Measurements from ENCODE around the gene SKAP1. TPM values are rescaled to one million over a fixed set of nuclear protein-coding genes. Genes with fewer than 3 reads are reported as not detected.

Gene SKAP1
- total RNA-seq, 1 donor from 2014 or later, result not detected

GRCh38 chr17:48384164-48384563 is 45.9 kb downstream of the SKAP1 start:
- Mint-ChIP-seq H3K4me3 (ENCODE audit: unreplicated experiment) (no peak overlapping the region), H3K9me3 (ENCODE audit: unreplicated experiment) (no peaks in the 10 kb centered on the region), H3K4me1 (ENCODE audit: low read depth, unreplicated experiment) (no peaks in the 10 kb centered on the region), H3K36me3 (ENCODE audit: unreplicated experiment) (no peaks in the 10 kb centered on the region), H3K27me3 (ENCODE audit: unreplicated experiment) (peaks cover 6% of the 10 kb centered on the region), H3K27ac (ENCODE audit: unreplicated experiment) (no peak overlapping the region)
- no peak for TF ChIP-seq CTCF (IDR thresholded peaks at IDR 0.05; ENCODE audit: partially characterized antibody, unreplicated experiment)
- no peak for DNase-seq

- no peak overlapping the region for H3K27ac Mint-ChIP-seq (ENCODE audit: unreplicated experiment)
- DNase-seq, result no peak
- H3K4me1 Mint-ChIP-seq (ENCODE audit: low read depth, unreplicated experiment), result no peaks in the 10 kb centered on the region
- H3K27me3 Mint-ChIP-seq (ENCODE audit: unreplicated experiment), result peaks cover 6% of the 10 kb centered on the region
- no peak overlapping the region for H3K4me3 Mint-ChIP-seq (ENCODE audit: unreplicated experiment)
- H3K36me3 Mint-ChIP-seq (ENCODE audit: unreplicated experiment), result no peaks in the 10 kb centered on the region
- no peak for TF ChIP-seq CTCF (IDR thresholded peaks at IDR 0.05; ENCODE audit: partially characterized antibody, unreplicated experiment)
- H3K9me3 Mint-ChIP-seq (ENCODE audit: unreplicated experiment), result no peaks in the 10 kb centered on the region
Measured at GRCh38 chr17:48382989-48383388, 47.0 kb downstream of the SKAP1 start.

GRCh38 chr17:48378708-48379392 is 51.2 kb downstream of the SKAP1 start:
- H3K36me3 Mint-ChIP-seq (ENCODE audit: unreplicated experiment), result no peaks in the 10 kb centered on the region
- no peaks in the 10 kb centered on the region for H3K27me3 Mint-ChIP-seq (ENCODE audit: unreplicated experiment)
- no peaks in the 10 kb centered on the region for H3K4me1 Mint-ChIP-seq (ENCODE audit: low read depth, unreplicated experiment)
- no peak for TF ChIP-seq CTCF (IDR thresholded peaks at IDR 0.05; ENCODE audit: partially characterized antibody, unreplicated experiment)
- H3K9me3 Mint-ChIP-seq (ENCODE audit: unreplicated experiment), result no peaks in the 10 kb centered on the region
- no peak for DNase-seq
- no peak overlapping the region for H3K27ac Mint-ChIP-seq (ENCODE audit: unreplicated experiment)
- H3K4me3 Mint-ChIP-seq (ENCODE audit: unreplicated experiment), result no peak overlapping the region

- Mint-ChIP-seq H3K27me3 (ENCODE audit: unreplicated experiment) (no peaks in the 10 kb centered on the region), H3K4me1 (ENCODE audit: low read depth, unreplicated experiment) (no peaks in the 10 kb centered on the region), H3K4me3 (ENCODE audit: unreplicated experiment) (no peak overlapping the region), H3K36me3 (ENCODE audit: unreplicated experiment) (no peaks in the 10 kb centered on the region), H3K27ac (ENCODE audit: unreplicated experiment) (no peak overlapping the region), H3K9me3 (ENCODE audit: unreplicated experiment) (no peaks in the 10 kb centered on the region)
- DNase-seq, result no peak
- TF ChIP-seq CTCF (IDR thresholded peaks at IDR 0.05; ENCODE audit: partially characterized antibody, unreplicated experiment), result no peak
Measured at GRCh38 chr17:48378238-48378637, 51.8 kb downstream of the SKAP1 start.

GRCh38 chr17:48376682-48377325 is 53.2 kb downstream of the SKAP1 start:
- TF ChIP-seq CTCF (IDR thresholded peaks at IDR 0.05; ENCODE audit: partially characterized antibody, unreplicated experiment), result no peak
- Mint-ChIP-seq H3K4me3 (ENCODE audit: unreplicated experiment) (no peak overlapping the region), H3K27ac (ENCODE audit: unreplicated experiment) (no peak overlapping the region), H3K4me1 (ENCODE audit: low read depth, unreplicated experiment) (no peaks in the 10 kb centered on the region), H3K36me3 (ENCODE audit: unreplicated experiment) (no peaks in the 10 kb centered on the region), H3K9me3 (ENCODE audit: unreplicated experiment) (no peaks in the 10 kb centered on the region), H3K27me3 (ENCODE audit: unreplicated experiment) (no peaks in the 10 kb centered on the region)
- no peak for DNase-seq
